Gastrocnemius medialis (tissue), 4 donors: ENCODE measurements around the gene GSG1L.

ENCODE experiments used
- POLR2A ChIP-seq, 2 donors: fragments of 450-650 bp; IDR thresholded peaks; one replicate each; pipeline ENCODE4 v1.6.1; 2017; ENCODE audit warnings: antibody characterized with exemption in 2 of 2, mild to moderate bottlenecking in 2 of 2, moderate library complexity in 2 of 2
- TF ChIP-seq, protein P1 (sequence below), 5 experiments: fragments of 450-650 bp in 3 of 5; fragments of 200-600 bp in 2 of 5; sonication (generic) in 2 of 5; IDR thresholded peaks in 4 of 5; conservative IDR thresholded peaks in 1 of 5; 1 replicate in 4 of 5; 2 replicates in 1 of 5; pipeline ENCODE4 v1.5.1; 2016 to 2019; ENCODE audit warnings: antibody characterized with exemption in 5 of 5, mild to moderate bottlenecking in 3 of 5, moderate library complexity in 3 of 5

DNA sequence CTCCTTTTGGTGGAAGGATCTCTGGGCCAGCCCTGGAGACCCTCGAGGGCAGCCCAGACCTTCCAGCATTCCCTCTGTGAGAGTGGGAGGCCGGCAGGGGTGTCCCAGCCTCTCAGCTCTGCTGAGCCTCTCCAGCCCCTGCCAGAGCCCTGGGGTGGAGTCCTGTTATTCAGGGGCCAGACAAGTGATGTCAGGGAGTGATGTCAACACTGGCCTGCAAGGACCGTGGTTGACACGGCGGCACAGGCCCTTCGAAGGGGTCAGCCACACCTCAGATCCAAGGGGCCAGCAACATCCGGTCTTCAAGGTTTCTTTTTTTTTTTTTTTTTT, 282.4 kb downstream of the GSG1L start:
- TF ChIP-seq, protein P1, sequence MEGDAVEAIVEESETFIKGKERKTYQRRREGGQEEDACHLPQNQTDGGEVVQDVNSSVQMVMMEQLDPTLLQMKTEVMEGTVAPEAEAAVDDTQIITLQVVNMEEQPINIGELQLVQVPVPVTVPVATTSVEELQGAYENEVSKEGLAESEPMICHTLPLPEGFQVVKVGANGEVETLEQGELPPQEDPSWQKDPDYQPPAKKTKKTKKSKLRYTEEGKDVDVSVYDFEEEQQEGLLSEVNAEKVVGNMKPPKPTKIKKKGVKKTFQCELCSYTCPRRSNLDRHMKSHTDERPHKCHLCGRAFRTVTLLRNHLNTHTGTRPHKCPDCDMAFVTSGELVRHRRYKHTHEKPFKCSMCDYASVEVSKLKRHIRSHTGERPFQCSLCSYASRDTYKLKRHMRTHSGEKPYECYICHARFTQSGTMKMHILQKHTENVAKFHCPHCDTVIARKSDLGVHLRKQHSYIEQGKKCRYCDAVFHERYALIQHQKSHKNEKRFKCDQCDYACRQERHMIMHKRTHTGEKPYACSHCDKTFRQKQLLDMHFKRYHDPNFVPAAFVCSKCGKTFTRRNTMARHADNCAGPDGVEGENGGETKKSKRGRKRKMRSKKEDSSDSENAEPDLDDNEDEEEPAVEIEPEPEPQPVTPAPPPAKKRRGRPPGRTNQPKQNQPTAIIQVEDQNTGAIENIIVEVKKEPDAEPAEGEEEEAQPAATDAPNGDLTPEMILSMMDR (IDR thresholded peaks at IDR 0.05 in 4 of 5, conservative IDR thresholded peaks at IDR 0.05 in 1 of 5) = no peak
- no peak for TF ChIP-seq POLR2A (IDR thresholded peaks at IDR 0.05)
